Suppressor macrophage treated with lipopolysaccharide for 4 hours (primary cell): ENCODE measurements around the gene GEMIN2.
"Not testable (repeated sequence)": the region's sequence is repeated elsewhere in the genome, so short reads cannot be mapped to it uniquely, and the experiment has no call there.

Source experiments
- DNase-seq: peaks from one replicate; pipeline ENCODE4 v3.0.0-alpha.2; 2020

The GEMIN2 gene

GRCh38 chr14:39179042-39179441, 64.9 kb downstream of the GEMIN2 start:
- DNase-seq = no peak

- DNase-seq = no peak
Observed at GRCh38 chr14:39180553-39180952, 66.4 kb downstream of the GEMIN2 start.

- DNase-seq = no peak
Observed at GRCh38 chr14:39181026-39181692, 67.0 kb downstream of the GEMIN2 start.

DNA sequence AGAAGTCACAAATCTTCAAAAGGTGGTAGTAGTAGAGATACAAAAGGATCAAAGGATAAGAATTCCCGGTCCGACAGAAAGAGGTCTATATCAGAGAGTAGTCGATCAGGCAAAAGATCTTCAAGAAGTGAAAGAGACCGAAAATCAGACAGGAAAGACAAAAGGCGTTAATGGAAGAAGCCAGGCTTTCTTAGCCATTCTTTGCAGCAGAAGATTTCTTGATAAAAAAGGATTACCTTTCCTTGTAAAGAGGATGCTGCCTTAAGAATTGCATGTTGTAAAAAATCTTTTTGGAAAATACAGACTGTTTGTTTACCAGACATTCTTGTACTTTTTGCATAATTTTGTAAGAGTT, 67.5 kb downstream of the GEMIN2 start:
- no peak for DNase-seq

- no peak for DNase-seq
Observed at GRCh38 chr14:39182770-39183684, 68.9 kb downstream of the GEMIN2 start.

DNA sequence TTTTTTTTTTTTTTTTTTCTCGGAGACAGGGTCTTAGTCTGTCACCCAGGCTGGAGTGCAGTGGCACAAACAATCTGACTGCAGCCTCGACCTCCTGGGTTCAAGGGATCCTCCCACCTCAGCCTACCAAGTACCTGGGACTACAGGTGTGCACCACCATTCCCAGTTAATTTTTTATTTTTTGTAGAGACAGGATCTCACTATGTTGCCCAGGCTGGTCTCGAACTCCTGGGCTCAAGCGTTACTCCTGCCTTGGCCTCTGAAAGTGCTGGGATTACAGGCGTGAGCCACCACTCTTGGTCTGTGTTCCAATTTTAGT, 69.5 kb downstream of the GEMIN2 start:
- DNase-seq = not testable (repeated sequence)

DNA sequence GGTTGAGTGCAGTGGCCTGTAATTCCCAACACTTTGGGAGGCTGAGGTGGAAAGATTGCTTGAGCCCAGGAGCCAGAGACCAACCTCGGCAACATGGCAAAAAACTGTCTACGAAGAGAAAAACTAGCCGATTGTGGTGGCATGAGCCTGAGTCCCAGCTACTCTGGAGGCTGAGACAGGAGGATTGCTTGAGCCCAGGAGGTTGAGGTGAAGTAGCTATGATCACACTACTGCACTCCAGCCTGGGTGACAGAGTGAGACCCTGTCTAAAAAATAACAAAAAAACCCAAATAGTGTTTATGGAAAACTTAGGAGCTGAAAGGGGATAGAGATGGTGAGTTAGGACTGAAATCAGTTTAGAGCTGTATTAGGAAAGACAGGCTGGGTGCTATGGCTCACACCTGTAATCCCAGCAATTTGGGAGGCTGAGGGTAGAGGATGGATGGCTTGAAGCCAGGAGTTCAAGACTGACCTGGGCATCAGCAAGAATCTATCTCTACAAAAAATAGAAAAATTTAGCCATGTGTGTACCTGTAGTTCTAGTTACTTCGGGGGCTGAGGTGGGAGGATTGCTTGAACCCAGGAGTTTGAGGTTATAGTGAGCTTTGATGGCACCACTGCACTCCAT, 70.6 kb downstream of the GEMIN2 start:
- DNase-seq = no peak

DNA sequence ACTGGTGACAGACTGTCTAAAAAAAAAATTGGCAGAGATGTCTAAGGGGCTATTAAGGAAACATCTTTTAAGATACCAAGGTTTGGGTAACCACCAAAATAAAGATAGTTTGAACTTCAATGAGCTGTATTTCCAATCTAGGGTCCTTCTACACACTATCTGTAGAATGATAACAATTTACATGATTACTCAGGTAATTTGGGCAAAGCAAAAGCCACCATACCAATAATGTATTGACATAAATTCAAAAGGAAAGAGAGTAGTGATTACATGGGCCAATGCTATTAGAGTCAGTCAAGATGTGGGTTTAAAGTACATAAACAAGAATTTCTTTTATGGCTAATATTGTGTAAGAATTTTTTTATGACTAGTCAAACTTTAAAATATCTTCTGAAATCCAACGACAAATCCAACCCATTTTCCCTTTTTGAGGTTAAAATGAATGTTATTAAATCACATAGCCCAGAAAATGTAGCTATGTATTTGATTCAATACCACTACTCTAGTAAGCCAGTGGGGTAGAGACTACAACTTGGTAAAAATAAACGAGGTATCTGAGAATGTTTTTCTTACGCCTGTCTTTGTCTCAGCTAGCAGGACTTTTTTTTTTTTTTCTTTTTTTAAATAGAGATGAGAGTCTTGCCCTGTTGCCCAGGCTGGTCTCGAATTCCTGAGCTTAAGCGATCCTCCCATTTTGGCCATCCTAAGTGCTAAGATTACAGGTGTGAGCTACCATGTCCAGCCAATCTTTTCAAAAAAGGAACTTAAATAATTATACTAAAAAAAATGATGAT, 71.3 kb downstream of the GEMIN2 start:
- DNase-seq = no peak
